NCI-H146 (cell line): ENCODE measurements around the gene FBXO24.
"Not testable (repeated sequence)": the region's sequence is repeated elsewhere in the genome, so short reads cannot be mapped to it uniquely, and the experiment has no call there.

Experiments used
- DNase-seq: peaks from one replicate; lab custom pipeline; 2025; lab: John Stamatoyannopoulos, UW

The FBXO24 gene

DNA sequence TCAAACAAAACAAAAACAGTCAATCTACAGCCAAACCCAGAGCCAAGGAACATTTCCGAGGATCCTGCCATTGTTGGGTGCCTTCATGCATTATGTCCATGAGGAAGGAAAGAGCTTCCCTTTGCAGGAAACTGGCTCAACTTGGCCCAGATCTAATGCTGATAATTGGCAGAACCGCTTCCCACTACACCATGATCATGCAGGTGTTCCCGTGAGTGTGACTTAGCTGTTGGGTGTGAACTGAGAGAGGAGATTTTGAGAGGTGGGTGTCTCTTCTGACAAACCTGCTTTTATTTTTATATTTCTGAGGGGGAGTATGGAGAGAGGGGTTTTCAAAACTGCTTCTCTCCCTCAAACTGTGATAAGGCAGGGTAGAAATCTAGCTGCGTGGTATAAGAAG, 27.0 kb upstream of the FBXO24 start:
- no peak for DNase-seq

DNA sequence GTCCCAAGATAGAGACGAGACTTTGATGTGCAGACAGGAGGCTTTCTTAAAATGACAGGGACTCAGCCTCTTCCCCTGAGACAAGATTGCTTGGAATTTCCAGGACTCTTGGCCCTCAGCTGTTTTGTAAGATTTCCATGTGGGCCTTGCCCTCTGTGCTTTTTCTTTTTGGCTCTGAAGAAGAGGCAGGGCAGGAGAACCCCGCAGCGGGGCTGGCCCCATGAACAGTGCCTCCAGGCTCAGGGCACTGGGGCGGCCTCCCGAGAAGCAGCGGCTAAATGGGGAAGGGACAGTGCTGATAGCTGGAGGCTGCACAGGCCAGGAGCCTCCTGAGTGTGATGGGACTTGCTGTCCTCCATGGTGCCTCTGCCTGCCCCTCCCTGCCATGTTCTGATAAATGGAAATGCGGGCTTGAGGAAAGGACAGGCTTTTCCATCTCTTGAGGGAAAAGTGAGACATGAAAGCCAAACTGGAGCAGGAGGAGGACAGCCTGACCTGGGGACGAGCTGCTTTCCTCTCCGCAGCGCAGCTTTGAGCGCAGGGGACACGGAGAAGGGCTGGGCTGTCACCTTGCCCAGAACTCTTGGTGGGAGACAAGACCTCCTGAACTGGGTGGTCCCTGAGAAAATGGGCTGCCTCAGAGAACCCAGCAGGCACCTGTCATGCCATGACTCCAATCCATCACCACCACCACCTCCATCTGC, 24.5 kb upstream of the FBXO24 start:
- DNase-seq, result no peak

GRCh38 chr7:100562195-100563099, 23.7 kb upstream of the FBXO24 start:
- DNase-seq, result no peak

GRCh38 chr7:100563100-100563564, 23.0 kb upstream of the FBXO24 start:
- no peak for DNase-seq

- peak; percentile 47 for DNase-seq
Measured at GRCh38 chr7:100563809-100564400, 22.2 kb upstream of the FBXO24 start.

DNA sequence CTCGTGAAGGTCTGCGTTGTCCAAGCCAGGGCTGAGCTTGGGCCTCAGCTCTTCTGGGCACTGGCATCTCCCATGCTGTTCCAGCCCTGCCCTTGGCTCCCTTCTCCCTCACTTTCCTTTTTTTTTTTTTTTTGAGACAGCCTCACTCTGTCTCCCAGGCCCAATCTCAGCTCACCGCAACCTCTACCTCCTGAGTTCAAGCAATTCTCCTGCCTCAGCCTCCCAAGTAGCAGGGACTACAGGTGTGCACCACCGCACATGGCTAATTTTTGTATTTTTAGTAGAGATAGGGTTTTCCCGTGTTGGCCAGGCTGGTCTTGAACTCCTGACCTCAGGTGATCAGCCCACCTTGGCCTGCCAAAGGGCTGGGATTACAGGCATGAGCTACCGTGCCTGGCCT, 21.7 kb upstream of the FBXO24 start:
- not testable (repeated sequence) for DNase-seq

GRCh38 chr7:100565133-100565571, 21.0 kb upstream of the FBXO24 start:
- DNase-seq, result no peak

- DNase-seq, result no peak
Measured at GRCh38 chr7:100566018-100566531, 20.1 kb upstream of the FBXO24 start.

DNA sequence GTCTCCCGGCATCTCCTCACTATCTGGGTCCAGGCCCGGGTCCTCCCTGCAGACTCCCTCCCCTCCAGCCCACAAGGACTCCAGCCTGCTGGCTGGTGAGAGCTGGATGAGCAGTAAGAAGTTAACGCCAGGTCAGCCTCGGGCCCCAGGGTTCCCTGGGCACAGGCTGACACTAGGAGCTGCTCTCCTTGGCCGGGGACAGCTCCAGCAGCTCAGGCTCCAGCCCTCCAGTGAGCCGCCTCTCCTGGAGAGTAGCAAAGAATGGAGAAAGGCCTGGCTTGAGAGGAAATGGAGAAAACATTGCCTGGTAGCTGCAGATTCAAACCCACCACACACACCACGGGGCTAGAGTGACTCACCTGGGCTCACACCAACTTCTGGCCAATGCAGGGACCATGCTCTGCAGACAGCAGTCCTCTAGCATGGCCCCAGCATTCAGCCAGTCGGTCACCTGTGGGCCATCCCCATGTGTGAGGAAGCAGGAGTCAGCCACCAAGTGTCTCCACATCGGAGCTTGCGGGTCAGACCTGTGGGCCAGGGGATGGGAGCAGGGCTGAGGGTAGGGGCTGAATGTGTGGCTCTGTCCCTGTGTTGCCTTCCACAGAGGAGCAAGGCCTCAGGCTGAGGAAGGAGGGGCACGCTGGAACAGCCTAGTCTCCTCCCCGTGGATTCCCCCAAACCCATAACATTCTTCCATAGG, 18.9 kb upstream of the FBXO24 start:
- DNase-seq, result no peak

DNA sequence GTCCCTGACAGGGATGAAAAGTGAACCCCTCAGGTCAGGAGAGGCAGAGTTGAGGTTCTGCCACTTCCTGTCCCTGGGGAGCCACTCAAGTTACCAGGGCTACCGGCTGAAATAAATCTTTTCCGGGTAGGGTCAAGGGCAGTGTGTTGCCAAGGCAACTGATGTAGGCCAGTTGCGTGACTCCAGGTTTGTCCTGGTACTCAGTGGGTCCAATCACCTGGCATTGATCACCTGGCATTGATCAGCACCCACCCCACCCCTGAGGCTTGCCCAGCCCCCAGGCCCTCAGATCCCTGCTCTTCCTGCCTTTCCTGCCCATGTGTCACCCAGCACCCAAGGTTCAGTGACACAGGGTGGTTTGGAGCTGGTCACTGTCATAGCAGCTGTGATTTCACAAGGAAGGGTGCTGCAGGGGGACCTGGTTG, 18.4 kb upstream of the FBXO24 start:
- peak; percentile 29 for DNase-seq

GRCh38 chr7:100568176-100568895, 17.8 kb upstream of the FBXO24 start:
- DNase-seq, result no peak

DNA sequence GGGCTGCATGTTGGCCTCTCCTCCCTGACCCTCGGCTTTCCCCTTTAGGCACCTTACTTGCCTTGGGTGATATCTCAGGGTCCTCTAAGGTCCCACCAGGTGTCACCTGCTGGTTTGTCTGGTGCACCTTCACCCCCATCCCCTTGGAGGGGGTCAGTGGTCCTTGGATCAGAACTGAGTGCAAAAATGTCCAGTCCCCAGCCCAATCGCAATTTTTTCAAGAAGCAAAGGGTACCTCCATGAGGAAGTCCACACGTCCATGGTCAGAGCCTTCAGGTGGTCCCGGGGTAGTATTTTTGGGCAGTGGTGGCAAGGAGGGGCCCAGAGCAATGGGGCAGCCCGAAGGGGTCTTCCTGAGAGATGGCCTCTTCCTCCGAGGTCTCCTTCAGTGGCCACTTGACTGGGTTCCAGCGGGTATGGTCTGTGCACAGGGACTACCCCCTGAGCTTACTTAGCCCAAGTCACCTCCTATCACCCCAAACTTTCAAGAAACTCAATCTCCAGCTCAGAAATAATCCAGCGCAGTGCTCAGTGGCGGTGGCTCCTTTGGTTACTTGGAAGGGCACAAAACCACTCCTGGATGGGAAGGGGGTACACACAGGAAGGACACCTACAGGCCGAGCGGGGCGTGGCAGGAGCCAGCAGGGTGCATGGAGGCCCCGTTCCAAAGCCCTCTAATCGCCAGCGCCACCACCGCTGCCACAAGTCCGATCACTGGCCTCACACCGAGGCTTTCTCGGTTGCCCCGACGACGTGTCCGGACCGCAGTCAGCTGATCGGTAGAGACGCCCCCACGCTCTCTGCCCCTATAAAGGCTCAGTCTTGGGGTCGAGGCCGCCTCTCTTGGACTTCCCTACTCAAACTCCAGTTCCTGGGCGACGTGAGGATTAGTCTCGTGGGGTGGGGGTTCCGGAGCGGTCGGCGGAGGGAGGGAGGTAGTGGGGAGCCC, 17.0 kb upstream of the FBXO24 start:
- peak; percentile 75 for DNase-seq

DNA sequence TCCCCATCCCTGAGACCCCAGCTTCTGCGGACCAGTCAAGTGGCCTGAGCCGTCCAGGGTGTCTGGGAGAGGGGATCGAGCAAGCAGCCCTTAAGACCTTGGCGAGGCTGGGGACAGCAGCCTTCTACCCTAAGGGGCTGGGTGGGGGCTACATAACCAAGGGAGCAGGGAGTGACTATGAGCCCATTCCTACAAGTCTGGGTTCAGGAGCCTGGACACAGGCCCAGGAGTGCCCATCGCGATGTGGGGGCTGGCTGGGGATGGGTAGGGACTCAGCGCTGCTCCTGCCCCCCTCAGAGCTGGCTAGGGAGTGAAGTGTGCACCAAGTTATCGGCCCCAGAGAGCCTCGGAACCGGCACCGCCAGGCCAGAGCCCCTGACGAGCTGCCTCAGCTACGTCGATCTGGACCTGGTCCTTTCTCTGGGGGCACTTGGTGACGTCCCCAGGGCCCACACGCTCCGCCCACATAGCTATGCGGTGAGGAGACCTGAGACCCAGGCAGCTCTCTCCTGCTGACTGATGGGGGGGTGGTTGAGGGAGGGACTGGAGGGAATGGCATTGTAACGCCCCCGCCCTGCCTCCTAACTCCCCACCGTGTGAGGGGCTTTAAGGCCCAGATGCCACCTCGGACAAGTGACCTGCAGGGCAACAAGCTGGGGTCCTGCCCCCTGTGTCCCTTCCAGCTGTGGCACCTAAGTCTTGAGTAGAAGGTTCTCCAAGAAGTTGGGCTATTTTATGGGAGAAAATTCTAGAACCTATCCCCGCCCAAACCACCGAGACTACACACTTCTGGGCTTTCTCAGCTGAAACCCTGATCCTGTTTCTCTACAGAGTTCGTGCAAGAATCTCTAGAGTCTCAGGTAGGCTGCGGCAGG, 14.9 kb upstream of the FBXO24 start:
- no peak for DNase-seq

- no peak for DNase-seq
Measured at GRCh38 chr7:100571829-100572116, 14.4 kb upstream of the FBXO24 start.

DNA sequence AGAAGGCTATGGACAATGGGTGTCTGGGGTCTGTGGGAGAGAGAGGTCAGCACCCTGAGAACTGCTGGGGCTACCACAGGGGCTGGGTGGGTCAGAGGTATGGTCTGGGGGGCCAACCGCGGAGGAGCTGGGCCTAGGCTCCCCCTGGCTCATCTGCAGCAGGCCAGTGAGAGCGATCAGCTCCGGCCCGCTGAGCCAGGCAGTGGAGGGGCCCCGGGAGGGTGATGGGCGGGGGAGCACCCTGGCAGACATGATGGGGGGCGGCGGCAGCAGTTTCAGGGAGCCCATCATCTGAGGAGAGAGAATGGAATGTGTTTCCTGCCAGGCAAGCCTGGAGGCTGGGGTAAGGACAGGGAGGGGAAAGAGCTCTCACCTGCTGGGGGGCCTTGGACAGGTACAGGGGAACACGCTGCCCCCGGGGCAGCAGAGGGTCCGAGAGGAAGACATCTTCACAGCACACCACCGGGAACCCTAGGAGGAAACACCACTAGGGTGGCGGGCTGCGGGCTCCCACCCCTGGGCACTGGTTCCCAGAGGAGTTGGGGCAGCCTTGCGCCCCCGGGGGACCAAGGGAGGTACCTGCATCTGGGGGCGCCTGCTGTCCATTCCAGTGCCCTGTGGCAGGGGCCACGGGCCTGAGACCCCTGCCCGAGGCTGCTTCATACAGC, 13.7 kb upstream of the FBXO24 start:
- DNase-seq, result no peak

DNA sequence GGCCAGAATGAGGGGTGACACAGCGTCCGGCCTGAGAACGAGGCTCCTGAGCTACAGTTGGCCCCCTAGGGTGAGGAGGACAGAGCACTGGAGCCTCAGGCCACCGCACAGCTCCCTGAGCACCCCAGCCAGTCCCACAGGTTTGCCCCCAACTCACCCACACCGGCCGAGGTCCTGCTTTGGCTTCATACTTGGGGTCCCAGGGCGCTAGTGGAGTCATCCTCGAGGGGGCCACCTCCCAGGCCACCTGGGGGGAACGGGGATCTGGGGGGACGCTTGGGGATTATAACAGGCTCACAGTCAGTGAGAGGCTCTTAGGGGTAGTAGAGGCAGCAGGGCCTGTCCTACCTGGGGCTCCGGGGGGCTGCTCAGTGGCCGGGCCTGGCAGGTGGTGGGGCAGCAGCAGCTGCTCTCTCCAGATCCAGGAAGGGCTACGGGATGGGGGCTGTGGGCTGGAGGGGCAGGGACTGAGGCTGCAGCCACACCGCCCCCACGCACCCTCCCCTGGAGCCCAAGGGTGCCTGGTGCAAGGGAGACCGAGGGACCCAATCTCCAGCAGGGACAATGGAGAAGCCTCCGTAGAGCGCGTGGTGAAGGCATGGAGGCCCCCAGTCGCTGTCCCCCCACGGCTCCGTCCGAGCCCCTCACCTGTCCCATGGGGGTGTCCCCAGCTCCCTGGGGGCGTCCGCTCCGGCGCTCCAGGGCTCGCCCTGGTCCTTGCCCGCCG, 13.0 kb upstream of the FBXO24 start:
- DNase-seq, result no peak

DNA sequence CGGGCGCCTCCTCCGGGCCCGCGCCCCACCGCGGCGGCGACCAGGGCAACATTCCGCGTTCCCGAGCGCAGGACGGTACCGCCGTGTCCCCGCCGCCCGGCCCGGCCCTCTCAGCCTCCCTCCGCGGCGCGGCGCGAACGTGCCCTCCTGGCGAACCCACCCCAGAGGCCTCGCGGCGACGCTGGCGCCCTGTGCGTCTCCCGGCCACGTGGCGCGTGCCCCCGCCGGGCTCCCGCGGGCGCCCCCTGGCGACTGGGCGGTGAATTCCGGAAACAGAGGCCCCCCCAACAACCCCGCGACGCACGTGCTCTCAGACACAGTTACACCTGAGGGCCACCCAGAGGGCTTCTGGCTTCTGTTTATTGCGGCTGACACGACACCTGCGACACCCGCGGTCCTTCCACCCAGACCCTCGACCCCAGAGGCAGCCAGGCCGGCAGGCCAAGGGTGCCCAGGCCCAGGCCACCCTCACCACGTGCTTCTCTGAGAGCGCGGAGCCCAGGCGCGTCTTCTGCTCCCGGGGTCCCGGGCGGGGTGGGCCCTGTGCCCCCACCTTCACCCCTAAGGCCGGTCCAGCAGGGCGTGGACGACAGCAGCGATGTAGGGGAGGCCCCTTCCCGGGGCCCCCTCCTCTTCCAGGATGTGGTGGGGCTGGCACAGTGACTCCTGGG, 12.3 kb upstream of the FBXO24 start, which contains the start of gene SAP25:
TSS of gene SAP25 (minus strand) at position 210 of the 671 bp plus-strand sequence. CDS start at position 52, 158 bp downstream.
- DNase-seq, result no peak
